HG02970 (cell line): ENCODE data around the gene GABBR2.

Experiments used
- ATAC-seq: cut with Tn5 transposase; IDR thresholded peaks from one replicate; pipeline ENCODE4 v1.9.1; 2021; ENCODE audit warnings: mild to moderate bottlenecking, moderate library complexity, moderate number of reproducible peaks; ENCODE audit not compliant: unreplicated experiment, low FRiP score

GABBR2 gene

DNA sequence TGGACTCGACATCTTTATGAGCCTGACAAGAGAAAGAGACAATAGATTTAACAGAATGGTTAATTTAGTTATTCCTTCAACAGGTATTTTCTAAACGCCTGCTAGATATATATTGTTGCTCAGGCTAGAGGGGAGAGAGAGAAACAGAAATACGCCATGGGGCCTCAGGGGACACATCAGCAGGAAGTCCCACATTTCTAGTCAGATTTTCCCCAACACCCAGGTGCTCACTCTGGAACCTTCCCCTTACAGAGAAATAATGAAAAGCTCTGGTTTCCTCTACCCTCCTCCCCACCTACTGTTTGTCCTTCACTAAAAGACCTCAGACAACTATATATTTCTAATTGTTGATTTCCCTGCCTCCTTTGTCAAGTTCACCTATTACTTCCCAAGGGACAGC is 323.0 kb downstream of the GABBR2 start:
- ATAC-seq: no peak

DNA sequence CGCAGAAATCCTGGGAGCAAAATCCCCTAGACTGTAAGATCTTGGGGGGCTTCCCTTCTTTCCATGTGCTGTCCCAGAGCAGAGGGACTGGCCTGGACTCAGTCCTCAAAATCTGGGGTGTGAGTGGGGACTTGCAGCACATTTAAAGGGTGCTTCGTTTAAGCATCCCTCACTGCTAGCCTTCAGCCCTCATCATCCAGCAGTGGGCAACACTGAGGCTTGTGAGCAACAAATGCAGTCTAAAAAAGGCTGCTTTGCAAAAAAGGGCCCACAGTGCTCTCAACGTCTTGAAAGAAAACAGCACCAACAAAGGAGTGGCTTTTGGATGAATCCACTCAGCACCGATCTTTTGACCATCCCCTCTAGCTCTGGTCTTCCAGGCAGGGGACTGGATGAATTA is 325.0 kb downstream of the GABBR2 start:
- no peak for ATAC-seq

DNA sequence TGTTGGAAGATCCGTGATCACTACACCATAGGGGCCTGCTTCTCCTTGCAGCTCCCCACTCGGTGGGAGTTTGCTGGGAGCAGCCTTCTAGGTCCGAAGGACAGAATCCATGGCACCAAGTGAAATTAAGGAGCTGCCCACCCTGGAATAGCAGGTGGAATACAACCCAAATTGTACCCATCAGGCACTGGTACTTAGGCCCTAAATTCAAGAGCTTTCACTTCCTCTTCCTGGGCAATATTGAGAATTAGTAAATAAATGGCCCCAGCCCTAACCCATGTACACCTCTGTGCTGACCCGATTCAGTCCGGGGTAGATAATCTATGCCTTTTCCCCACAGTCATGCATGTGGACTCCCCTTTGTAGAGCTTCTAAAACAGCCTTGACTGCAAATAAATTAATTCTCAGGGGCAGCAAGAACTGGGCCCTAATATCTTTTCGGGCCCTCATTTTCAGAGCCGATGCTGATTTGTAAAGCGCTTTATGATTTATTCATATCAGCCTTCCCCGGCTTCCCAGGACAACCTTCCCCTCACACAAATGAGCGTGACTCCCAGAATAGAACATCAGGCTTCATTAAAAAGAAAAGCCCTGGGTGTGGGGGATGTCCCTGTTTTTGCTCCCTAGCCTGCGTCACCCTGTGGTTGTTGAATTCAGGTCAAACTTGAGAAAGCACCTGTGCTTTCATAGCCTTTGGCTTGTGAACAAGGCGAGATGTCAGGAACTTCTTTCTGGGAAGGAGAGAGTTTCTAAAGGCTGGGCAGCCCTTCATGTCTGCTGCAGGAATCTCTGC is 327.2 kb downstream of the GABBR2 start:
- no peak for ATAC-seq

DNA sequence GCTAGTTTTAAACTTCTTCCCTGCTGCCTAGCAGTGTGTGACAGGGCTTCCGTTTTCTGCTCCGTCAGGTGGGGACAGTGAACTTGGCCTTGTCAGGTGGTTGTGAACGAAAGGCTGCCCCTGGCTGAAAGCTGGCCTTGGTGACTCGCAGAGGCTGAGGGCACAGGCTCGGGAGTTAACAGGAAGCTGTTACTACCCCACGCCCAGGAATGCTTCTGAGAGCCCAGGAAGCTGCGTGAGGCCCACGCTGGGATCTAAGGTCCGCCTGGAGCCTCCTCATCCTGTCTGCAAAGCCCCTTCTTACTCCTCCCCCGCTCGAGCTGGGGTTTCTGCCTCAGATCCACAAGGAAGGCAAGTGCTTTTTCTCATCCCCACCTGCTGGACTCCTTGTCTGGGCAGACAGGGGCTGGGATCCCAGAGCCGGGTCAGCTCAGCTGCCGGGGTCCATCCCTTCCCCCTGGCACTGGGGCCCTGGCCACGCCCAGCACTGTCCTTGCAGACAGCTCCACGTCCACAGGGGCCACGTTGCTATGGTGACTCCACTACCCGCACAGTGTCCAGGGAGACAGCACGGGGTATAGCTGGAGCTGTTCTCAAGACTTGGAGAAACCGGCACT is 328.6 kb downstream of the GABBR2 start:
- ATAC-seq: no peak

DNA sequence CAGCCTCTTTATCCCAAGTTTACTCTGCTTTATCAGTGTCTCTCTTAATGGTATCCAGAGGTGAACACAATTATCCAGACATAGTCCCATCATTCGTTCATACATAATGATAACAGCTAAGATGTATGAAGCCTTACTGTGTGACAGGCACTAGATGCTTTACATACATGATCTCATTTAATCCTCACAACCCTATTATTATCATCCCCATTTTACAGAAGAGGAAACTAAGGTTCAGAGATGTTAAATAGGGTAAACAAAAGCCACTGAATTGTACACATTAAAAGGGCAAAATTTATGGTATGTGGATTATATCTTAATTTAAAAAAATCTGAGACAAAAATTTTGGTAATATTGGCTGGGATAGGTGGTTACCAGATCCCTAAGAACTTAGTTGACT is 329.2 kb downstream of the GABBR2 start:
- ATAC-seq: no peak

DNA sequence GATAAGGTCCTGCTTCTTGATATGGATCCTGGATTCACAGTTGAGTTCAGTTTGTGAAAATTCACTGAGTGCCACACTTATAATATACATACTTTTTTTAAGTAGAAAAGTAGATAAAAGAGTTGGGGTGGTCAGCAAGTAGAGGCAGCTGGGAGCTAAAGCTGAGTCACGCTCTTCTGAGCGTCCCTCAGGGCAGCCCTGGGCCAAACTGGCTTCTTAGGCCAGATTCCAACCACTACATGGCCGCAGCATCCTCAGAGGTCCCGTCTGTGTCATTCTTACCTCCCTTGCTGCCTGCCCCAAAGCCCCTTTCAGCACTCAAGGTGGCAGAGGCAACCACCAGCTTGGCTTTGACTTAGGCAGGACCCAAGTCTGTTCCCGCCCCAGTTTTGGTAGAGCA is 329.9 kb downstream of the GABBR2 start:
- ATAC-seq: no peak

DNA sequence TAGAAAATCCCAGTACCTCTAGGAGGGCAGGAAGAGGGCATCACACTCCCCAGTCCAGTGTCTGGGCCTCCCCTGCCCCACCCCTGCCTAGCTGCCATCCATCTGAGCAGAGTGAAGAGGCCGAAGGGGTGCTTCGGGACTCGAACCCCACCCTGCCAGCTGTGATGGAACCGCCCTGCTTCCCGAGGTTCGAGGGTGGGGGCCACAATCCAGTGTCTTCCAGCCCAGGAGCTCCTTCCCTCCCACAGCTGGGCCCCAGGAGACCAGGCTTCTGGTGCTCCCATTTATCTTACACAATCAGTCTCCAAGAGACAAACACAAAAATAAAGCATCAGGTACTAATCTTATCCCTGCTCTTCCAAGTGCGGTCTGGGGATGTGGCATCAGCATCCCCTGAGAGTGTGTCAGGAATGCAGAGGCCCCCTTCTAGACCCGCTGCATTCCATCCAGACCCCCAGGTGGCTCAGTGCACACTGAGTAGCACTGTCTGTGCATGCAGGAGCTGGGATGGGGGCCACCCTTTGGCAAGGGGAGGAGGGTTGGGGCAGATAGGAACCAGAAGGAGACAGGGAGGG is 330.4 kb downstream of the GABBR2 start:
- no peak for ATAC-seq

DNA sequence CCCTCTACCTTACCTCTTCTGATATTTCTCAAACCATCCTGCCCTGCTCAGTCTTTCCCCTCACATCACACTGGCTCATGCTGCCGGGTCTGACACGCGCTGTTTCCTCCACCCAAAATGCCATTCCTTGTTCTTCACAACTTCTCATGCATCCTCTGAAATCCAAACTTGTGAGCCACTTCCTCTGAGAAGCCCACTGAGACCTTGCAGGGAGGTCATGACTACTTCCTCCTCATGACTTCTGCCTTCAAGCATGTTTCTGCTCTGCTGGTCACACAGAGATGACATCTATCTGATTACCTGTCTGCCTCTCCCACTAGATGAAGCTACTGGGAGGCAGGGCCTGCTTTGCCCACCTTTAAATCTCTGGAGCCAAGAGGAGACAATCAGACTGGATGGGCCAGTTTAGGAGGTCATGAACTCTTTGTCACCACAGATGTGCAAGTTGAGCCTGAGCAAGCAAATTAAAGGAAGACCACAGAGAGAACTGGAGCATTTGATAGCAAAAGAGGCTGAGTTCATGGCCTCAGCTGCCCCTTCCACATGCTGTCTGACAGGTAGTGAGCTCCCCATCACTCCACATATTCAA is 333.5 kb downstream of the GABBR2 start:
- ATAC-seq: no peak

DNA sequence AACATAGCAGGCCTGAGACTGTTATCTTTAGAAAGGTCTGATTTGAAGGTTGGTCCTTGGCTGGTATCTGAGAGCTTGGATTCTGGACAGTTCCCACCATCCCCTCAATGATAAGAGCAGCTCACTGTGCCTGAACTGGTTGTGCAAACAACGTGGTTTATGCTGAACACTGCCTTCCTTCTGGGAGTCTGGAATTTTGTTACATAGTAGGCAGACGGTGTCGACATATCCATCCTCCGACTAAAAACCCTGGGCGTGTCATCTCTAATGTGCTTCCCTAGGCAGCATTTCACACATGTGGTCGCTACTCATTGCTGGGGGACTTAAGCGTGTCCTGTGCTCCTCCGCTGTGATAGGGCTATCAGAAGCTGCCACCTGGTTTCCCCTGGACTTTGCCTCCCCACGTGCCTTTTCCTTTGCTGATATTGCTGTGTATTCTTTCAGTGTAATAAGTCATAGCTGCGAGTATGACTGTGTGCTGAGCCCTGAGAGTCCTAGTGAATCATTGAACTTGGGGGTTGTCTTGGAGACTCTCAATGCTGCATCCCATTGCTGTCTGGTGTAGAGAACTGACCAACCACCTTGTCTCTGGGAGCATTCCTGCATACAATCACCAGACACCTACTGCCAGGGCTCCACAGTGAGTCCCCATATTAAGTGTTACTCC is 334.2 kb downstream of the GABBR2 start:
- no peak for ATAC-seq

DNA sequence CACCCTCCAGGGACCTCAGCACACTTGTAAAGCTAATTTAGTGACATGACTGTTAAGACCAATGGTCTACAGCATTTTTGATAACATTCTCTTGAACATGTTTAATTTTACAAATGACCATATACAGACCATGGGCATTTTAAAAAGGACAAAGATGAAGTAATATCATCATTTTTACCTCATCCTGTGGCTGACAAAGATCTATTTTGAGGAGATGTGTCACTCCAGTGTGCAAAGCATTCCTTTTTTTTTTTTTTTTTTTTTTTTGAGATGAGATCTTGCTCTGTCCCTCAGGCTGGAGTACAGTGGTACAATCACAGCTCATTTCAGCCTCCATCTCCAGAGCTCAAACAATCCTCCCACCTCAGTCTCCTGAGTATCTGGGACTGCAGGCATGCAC is 335.1 kb downstream of the GABBR2 start:
- no peak for ATAC-seq

DNA sequence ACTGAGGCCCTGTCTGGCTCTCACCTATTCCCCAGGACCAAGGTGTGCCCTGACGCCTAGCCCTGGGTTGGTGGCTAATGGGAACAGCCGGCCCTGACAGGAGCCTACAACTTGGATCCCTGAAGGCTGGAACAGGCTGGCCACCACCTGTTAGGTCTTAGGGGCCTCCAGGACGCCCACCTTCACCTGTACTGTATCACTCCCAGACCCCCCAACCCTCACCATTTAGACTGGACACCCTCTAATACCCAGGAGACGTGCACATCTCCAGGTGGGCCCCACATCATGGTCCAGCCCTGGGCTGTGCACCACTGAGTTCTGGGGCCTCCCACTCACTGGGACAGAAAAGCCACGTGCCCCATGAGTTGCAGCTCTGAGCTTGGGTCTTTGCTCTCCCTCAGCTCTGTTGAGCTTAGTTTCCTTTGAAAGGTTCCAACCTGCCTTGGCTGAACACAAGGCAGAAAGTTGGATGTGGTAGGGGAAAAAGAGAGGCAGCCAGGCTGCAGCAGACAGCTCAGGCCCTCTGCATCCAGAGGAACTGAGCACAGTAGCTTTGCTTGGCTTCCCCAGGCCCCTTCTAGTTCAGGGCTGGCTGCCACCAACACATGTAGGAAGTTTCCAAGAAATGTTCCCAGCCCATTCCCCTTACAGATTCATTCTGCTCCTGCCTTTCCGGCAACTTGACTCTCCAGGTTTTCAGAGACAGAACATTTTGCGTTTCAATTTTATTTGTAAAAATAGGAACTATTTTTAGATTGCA is 336.5 kb downstream of the GABBR2 start:
- ATAC-seq: no peak

DNA sequence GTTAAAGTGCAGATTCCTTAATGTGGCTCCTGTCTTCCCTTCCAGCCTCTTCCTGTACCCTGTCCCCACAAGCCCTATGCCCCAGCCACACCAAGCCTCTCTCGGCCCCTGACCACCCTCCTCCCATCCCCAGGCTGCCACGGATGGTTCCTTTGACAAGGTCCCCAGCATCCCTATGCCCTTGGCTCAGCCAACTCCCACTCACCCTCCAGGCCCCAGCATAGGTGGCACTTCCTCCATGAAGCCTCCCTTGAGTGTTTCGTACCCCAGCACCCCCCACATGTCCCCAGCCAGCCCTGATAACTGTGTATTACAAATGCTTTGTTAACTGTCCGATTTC is 337.8 kb downstream of the GABBR2 start:
- ATAC-seq: no peak

DNA sequence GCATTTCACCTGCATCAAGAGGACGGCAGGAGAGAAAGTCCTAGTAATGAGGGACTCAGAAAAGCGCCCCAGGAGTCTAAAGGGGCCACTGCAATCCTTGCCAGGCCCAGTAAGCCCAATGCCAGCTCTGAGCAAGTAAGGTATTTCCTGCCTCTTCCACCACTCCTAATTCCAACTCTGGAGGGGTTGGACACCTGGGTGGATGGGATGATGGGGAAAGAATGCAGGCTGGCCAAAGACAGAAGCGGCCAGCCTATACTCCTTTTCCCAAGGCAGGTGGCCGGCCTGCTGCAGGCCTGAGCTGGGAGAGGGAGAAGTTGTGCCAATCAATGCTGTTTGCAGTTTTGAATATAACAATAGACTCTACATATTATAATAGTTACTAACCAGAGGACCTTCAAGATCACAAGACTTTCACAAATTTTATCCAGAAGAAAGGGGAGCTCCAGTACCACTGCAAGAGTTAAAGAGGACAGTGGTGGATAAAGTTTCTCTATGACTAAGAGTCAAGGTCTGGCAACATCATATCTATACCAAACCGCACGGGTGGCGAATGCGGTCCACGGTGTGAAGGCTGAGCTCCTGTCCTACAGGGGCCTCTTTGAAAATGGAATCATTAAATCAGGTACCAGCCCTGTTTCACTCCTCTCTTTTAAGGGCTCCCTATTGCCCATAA is 338.3 kb downstream of the GABBR2 start:
- ATAC-seq: no peak

DNA sequence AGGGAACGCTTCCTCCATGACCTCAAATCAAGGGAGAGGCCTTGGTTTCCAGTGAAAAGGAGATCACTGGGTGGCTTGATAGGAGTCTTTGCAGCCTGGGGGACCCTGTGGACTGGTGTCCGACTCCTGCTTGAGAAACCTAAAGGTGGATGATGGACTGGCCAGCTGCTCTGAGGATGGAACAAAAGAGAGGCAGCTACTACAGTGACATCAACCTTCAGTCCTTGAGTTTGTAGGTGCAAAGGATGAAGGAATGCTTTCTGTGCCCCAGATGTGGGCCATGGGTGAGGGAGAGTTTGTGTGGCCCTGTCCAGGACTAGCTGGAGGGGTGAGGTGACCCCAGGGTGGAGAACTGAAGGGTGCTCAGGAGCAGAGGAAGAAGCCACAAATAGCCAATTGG is 338.8 kb downstream of the GABBR2 start:
- no peak for ATAC-seq

DNA sequence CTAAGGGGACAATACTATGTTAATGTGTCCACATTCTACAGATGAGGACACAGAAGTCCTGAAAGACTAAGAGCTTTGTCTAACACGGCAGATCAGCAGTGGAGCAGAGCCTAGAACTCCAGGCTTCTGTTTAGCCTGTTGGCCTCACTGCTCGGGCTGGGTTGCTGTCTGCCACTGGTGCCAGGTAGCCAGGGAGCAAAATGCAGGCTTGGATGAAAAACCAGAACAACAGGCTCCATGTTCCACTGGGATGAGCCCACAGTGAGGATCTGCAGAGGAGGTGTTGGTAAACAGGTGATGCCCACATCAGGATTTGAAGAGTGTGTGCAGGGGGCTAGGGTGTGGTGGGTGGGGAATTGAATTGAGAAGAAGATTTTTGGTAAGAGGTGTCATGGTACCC is 339.3 kb downstream of the GABBR2 start:
- ATAC-seq: no peak

DNA sequence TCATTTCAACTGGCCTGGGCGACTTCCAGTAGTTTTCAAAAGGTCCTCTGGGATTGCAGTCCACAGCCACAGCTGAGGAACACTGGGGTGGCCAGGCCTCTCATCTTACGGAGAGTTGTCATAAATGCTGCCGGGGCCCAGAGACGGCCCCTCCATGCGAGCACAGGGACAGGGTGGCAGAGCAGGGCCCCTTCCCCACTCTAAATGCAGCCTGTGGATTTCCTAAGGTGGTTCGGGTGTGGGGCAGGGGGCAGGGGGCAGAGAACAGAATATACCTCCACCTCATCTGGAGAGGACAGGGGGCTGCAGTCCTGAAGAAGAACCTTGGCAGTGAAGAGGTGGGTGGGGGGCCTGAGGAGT is 339.7 kb downstream of the GABBR2 start:
- ATAC-seq: no peak

DNA sequence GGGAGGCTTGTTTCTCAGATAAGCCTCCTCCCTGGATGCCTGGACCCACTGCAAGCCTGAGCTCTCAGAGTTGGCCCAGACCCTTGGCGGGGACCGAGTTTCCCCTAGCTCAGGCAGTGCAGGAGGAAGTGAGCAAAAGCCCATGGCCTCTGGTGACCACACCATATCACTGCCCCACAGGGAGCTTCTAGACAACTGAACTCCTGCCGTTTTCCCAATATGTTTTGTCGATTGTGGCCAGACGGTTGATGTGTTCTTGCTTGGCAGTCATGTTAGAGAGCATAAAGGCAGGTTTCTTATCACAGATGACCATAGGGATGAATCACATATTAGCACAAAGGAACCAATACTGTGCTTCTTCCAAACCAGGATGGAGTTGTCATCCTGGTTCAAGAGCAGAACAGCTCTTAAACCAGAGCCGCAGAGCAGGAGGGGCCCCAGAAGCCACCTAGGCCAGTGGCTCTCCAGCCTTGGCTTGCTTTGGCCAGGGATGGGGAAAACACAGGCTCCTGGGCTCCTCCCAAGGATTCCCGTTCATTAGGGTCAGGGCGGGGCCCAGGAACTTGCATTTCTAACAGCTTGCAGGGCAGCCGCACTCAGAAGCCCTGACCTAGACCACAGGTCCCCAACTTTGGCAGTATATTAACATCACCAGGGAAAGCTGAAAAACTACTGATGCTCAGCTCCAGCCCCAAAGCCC is 340.2 kb downstream of the GABBR2 start:
- no peak for ATAC-seq

DNA sequence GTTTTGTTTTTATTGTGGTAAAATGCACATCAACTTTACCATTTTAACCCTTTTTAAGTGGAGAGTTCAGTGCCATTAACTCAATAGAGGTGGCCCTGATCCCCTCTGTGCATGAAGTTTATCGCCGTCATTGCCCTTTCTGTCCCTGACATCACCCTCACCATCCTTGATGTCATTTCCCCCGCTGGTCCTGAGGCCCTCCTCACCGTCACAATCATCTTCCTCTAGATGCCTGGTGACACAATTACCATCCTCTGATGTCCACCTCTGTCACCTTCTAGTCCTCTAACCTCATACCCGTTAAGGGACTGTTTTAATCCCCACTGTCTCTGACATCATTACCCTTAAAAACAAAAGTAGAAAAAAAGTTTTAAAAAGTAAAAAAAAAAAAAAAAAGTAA is 340.8 kb downstream of the GABBR2 start:
- ATAC-seq: no peak

DNA sequence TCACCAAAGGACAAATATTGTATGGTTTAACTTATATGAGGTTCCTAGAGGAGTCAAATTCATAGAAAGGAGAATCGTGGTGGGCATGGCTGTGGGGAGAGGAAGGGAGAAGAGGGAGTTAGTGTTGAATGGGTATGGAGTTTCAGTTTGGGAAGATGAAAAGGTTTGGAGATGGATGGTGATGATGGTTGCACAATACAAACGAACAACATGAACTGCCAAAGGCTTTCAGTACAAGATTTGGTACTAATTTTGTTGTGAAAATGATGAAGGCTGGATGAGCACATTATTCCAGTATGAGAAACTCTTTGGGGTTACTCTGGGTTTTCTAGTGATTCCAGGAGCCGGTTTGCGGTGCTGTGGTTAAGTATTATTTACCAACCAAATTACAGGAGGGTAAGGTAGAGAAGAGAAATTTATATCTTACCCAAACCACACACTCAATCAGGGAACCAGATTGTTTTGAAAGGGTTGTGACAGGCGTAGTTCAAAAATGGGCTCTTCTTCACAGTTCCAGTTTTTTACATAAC is 341.3 kb downstream of the GABBR2 start:
- no peak for ATAC-seq
